Amniotic stem cell (primary cell): Measurements from ENCODE around the gene MLLT6.
A peak's percentile ranks its signal among the peaks of the same experiment; 100 is the strongest.

Experiments
- DNase-seq: peaks from one replicate; lab custom pipeline; 2025; lab: John Stamatoyannopoulos, UW

The MLLT6 gene

DNA sequence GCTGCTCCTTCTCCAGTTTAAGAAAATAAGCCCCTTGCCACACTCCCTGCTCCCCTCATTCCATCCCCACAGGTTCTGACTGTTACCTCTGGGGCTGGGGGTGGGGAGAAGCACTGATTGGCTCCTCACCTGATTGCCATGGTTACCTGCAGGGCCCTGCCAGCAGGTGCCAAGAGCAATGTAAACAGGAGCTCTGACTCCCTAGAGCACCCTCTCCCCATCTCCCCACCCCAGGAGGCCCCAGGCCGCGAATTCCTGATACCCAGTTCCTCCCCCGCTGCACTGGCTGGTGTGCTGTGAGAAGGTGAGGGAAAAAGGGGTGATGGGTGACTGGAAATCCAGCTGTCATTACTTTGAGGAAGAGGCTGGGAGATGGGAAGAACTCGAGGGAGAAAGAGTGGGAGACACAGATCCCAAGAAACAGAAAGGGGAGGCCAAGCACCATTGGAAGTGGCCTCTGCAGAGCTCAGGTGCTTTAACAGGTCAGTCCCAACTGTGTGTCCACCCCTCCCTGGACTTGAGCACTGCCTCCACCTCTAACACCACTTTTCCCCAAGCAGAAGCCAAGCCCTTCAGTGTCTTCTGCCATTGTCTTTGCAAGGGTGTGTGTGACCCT is 38.6 kb downstream of the MLLT6 start:
- no peak for DNase-seq

DNA sequence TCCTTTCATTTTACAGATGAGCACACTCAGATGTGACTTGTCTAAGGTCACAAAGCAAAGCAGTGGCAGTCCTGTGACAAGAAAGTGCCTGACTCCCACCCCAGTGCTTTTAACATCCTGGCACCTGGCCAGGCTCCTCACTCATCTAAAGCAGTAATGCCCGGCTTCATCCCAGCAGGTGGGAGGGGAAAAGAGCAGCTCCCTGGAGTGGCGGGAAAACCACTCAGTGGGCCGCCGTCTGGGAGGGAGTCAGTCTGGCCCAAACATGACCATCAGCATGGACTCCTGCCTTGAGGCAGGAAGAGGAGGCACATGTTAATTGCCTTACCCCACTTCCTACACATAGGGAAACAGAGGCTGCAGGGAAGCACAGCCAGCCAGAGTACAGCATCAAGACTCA is 40.5 kb downstream of the MLLT6 start:
- DNase-seq = no peak

DNA sequence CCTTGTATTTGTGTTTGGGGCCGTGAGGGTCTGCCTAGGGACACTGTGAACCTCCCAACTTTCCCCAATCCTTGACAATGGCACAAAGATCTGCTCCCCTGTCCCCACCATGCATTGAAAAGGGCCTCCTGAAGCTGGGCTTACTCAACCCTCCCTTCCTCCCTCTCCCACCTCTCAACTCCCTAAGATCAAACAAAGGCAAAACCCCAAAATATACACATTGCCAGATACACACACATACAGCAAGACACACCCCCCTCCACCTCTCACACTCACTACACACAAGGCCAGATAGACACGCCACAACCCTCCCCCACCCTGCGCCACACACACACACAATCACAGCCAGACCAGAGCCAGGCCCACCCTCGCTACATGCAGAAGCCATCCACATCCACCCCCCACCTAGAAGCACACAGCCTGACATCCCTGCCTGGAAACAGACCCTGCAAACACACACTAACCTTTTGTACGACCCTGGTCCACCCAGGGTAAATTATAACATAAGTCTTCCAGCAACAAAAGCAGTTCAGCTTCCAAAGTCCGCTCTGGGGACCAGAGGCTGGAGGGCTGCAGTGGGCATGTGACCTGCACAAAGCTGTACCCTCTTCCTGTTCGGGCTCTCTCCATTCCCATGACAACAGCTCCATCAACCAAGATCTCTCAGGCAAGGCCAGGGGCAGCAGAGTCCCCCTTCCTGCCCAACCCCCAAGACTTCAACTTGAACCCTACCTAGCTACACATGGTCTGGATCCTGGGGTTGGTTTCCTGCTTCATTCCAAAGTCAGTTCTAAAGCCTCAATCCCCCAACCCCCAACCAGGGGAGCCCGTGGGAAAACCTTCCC is 41.2 kb downstream of the MLLT6 start:
- no peak for DNase-seq

DNA sequence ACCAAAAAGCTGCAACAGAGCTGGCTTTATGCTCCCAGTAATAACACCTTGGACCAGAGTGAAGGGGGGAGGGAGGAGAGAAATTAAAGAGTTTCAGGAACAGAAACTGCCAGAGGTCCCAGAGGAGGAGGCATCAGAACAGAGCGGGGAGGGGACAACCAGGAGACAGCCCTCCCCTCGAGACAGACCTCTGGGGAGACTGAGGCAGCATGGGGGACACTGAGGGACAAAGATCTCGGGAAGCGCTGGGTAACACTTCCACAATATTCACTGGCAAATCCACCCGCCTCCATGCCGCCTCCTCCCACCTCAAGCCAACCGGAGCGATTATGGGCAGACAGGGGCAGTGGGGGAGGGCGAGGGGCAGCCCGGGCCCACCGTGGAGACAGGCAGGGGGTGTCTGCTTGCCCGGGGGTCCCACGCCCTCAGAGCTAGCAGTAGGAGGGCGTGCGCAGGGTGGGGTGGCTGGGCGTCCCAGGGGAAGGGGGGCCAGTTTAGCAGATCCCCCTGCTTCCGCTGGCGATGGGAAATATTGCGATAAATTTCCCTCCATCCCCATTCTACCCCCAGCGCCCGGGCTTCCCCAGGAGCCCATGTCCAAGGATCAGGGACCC is 41.9 kb downstream of the MLLT6 start:
- no peak for DNase-seq

DNA sequence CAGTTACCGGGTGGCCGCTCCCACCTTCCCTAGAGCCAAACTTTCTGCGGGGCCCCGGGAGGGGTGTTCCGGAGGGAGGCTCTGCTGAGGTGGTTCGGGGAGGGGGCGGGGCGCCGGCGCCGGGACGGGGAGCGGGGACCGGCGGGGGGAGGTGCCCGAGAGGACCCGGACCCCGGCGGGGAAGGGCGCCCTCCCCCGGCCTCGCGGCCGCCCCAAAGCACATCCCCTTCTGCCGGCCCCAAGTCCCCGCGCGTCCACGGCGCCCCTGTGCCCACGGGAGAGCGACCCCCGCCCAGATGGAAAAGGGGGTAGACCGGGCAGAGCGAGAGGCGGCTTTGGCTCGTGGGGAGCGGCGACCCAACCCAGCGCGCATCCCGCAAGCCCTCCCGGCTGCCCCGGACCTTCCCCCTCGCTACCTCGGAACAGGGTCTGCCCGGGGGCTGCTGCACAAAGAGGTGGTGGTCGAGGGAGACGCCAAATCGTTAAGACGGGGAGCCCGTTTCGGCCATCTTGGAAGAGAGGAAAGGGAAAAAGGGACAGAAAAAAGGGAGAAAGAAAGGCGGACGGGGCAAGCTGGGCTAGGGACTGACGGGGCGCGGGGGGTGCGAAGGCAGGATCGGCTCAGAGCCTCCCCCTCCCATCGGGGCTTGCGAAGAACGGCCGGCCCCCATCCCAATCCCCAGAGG is 42.5 kb downstream of the MLLT6 start:
- no peak for DNase-seq

DNA sequence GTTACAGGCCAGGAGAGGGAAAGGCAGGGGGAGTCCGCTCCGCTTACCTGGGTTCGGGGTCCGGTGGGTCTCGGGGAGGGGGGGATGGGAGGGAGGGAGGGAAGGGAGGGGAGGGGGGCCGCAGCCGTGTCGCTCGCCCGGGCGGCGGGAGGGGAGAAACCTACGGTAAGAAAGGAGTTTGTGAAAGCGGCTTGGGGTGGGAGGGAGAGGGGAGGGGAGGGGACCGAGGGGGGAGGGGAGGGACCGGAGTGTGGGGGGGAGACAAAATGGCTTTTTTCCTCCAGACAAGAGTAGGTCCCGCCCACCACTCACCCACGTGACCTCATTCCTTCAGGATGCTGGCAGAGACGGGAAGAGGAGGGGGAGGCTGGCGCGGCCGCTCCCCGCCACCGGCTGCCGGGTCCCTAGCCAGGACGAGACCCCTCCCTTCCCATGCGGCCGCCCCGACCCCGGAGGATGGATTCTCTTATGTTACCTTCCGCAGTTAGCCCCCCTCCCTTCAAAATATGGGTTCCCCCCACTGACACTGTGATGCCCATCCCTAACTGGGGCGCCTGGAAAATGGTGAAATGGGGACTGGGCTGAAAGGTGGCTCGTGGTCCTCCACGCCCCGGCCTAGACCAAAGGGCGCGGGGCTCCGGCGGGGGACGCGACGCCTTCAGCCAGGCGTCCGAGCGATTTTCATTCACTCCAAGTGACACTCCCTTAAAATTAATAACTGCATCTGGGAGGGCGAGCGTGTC is 43.2 kb downstream of the MLLT6 start, which contains the start of gene PCGF2:
Gene PCGF2 (minus strand): TSS at position 188 of the 743 bp plus-strand sequence. CDS start 7,934 bp downstream, outside the sequence.
- DNase-seq = peak; percentile 80

DNA sequence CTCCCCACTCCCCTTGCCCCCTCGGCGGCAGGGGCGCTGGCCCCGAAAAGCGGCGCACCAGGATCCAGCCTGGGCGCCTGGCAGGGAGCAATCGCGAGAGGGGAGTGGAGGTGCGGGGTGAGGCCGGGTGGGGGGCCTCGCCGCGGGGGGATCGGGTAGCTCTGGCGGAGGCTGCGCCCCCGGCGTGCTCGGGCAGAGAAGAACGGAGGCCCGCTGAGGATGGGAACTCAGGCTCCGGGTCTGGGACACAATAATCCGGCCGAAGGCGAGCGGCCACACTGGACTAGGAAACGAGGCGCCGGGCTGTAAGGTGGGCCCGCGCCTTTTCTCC is 43.8 kb downstream of the MLLT6 start:
- DNase-seq = no peak

DNA sequence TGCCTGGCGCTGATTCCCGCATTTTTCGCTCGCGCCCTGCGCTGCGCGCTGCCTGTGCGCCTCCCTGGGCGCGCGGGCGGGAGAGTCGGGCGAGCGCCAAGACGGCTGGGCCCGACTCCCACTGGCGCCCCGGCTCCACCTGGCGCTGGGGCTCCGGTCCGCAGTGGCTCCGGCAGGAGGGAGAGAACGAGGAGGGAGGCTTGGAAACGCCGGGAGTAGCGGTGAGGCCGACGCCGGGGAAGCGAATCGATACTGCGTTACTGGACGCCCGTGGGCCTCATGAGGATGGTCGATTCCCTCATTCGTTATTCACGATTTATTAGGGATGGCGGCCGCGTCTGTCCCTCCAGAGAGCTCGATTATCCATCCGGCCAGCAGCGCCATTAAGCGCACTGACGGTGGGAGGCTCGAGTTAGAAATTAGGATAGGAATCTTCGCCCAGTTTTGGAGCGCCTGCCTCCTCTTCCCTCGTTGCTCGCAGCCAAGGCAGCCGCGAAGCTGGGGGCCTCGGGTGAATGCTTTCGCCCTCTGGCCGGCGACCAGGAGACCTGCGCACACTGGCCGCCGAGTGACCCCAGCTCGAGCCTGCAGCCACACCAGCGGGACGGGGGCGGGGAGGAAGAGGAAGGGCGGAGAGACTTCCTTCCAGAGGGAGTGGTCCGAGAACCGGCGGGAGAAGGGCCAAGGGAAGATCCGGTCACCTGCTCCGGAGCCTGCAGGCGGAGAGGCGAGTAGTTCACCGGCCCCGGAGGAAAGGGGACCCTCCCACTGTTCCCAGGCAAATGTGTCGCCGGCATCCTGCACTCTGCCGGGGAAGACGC is 44.4 kb downstream of the MLLT6 start:
- DNase-seq = no peak

DNA sequence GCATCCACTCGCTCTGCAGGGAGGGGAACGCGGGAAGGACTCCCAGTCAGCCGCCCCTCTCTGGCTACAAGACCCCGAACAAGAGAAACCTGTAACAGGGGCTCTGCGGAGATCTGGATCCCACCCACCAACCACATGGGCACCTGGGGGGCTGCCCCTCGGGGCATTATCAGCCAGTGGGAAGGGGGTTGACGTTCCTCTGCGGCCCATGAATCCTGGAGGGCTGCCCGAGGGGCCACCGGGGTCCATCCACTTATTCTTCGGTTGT is 44.9 kb downstream of the MLLT6 start:
- DNase-seq = no peak

DNA sequence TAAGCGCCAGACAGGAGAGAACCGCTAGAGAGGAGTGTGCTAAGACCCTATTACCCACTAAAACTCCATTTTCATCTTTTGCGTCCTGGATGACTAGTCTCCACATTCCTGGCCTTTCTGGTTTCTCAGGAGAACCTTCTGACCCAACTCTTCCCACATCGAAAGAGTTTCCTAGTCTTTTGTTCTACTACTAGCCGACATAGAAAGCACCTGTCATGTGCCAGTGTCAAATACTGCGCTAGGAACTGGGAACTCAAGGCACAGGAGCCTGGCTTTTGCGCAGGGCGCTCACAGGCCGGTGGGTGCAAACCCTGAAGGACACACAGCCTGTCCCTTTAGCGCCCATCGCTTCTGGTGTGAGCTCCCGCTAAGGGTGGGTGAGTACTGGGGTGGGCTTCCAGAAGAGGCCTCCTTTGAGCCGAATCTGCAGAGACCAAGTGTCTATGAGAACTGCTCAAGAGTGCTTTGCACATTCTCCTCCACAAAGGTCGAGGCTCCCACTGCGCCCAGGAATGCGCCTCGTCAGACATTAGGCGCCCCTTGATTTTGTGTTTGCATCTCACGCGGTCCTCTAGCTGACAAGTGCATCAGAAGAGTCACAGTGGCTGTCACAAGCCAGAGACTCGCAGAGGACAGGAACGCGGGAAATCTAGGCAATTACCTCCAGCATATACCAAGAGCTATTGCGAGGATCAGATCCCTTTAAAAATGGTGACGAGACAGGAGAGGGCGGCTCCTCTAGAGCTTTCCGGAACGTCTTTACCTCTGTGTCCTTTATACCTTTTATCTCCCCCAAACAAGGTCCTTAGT is 45.4 kb downstream of the MLLT6 start:
- DNase-seq = no peak

DNA sequence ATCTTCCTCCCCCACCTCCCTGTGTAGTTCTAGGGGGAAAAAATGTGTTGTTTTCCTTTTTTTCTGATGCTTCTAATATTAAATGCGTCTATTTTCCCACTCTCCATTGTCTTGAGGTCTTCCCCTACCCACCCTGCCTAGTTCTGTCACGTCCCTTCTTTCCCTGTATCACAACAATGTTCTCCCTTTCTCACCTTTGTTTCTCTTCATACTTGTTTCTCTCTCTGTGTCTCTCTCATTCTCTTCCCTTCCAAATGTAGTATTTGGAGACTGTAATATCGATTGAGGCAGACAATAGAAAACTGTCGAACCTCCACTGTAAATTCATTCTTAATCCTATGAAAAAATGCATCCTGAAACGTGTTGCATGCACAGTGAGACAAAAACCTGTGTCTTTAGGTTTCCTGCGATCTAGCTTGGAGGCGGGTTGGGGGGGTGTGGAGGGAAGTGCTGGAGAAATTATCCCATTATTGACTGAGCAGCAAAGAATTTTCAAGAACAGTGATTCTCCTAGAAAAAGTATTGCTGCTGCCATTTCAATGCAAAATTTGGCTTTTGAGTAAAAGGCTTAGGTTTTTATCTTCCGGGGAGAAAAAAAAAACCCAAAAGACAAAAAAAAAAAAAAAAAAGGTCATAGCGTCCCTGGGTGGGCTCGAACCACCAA is 46.2 kb downstream of the MLLT6 start:
- DNase-seq = no peak

DNA sequence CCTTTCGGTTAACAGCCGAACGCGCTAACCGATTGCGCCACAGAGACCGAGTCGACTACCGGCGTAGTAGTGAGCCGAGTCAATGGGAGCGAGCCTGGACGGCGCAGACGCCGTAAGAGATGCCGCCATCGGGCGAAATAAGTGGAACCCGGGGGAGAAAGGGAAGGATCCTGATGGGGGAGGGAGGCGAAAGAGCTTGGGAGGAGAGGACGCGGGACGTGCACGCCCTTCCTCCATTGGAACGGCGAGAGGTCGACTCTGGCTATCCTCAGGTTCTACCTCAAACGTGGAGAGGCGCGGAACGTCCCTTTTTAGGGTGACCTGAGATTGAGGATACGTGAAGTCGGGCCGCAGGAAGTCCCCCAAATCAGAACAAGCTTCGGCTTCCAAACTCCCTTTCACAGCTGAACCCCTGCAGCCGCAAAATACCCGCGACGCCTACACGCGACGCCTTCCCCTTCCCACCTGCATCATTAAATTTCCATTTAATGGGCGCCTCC is 46.8 kb downstream of the MLLT6 start:
- peak; percentile 55 for DNase-seq

DNA sequence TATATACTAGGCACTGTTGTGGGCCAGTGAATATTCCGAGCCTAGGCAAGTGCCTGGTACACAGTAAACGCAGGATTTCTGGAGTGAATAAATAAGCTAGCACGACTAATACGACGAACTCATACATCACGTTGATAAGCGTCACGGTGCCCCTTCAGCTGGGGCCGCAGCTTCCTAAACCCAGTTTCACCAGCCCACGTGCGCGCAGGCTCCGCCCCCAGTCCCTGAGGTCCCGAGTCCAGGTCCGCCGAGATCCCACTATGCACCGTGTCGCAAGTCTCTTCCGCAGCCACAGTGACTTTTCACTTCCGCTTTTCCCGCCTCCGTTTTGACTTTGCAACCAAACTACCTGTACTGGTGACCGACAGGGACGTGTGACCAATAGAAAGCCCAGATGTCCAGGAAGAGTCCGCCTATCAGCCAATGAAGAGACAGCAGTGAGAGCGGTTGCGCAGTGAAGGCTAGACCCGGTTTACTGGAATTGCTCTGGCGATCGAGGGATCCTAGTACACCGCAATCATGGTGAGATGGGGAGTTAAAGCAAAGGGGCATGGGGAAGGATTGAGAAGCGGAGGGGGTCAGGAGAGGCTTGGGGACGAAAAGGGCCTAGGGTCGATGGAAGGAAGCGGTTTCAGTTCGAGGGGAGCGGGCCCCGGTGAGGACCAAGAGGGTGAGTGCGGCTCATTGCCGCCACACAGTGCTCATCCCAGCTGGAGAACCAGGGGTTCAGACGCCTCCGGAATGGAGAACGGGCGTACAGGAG is 47.4 kb downstream of the MLLT6 start, which contains the start of gene PSMB3:
Gene PSMB3 (plus strand): TSS at position 434 of the 763 bp plus-strand sequence. CDS start 86 bp downstream, at position 520.
- peak; percentile 99 for DNase-seq

DNA sequence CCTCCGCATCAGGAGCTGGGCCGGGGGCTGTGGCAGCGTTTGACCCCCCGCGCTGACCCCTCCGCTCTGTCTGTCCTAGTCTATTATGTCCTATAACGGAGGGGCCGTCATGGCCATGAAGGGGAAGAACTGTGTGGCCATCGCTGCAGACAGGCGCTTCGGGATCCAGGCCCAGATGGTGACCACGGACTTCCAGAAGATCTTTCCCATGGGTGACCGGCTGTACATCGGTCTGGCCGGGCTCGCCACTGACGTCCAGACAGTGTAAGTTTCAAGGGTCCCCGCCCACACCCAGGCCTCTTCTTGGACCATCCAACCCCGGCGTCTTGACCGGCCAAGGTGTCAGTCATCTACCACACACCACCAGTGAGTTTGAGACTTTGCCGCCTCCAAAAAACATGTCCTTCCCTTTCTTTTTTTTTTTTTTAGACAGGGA is 48.0 kb downstream of the MLLT6 start:
- DNase-seq = no peak

DNA sequence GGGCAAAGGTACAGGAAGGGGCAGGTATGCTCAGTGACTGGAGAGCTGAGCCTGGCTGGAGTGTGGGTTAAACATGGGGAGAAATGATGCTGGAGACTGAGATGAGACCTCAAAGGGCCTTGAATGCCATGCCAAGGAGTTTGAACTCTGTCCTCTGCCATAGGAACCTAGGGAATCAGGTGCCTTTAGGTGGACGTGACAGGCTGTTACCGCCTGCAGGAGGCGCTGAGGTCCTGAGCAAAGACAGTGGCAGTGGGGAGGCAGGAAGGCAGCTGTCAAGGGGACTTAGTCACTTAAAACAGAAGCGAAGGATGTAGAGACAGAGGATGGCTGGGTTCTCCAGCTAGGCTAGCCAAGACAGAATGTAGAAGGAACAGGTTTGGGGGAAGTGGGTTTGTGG is 56.5 kb downstream of the MLLT6 start:
- DNase-seq = no peak

DNA sequence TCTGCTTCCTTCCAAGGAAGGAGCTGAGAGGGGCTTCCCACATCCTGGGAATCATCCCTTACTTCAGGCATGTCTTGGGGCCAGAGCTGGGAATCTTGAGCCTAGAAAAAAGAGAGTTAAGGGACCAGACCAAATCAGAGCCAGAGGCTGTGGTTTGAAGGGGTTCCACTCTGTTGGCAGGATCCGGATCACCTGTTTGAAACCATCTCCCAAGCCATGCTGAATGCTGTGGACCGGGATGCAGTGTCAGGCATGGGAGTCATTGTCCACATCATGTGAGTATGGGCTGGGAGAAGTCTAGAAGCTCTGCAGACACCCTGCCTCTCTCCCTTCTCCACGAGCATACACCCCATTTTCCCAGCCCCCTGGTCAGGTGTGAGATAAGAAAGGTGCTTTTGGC is 57.2 kb downstream of the MLLT6 start:
- DNase-seq = no peak

DNA sequence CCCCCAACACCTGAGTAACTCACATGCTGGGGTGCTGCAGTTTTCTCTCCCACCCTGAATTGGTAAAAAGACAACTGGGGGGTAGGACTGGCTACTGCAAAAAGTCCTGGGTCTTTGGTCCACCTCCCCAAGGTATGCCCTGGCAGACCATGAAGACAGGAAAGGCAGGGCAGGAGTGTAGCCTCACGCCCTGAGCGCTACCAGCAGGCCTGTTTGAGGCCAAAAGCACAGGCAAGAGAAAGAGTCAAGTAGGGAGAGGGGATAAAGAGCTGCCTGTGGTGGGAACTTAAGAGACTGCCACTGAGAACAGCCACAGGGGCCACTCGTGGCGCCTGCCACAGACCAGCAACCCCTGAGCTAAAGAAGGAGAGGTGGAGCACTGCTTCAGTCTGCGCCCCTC is 61.3 kb downstream of the MLLT6 start:
- DNase-seq = no peak

DNA sequence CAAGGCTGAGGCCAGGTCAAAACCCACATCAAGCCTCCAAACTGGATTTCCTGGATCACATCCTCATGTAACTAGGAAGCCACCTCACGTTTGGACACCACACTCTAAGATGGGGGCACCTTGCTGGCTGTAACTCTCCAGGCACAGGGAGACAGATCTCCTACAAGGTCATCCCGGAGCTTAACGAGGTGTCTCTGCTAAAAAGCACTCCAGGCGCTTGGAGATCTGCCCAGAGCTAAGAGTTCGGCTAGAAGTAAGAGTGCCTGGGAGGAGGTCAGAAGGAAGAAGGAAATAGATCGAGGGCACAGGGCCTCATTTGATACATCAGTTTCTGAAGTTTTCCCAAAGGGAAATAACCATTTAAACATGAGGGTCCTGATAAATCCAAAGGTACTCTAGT is 63.3 kb downstream of the MLLT6 start:
- no peak for DNase-seq

DNA sequence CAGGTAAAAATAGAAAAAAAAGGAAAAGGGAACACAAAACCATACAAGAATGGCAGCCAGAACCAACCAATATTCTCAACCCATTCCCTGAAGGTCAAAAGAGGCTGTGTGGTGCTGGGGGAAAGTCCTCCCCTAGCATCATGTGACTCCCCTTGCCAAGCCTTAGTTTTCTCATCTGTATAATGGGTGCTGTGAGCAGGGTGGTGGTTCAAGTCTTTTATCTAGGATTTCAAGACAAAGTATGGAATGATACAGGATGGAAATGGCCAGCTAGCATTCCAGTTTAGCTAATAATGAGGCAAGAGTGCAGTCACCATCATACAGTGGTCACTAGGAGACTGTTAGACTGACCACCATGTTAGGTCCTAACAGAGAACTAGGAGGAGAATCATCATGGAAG is 68.2 kb downstream of the MLLT6 start:
- DNase-seq = no peak
